GM18505 (cell line): ENCODE data around the gene PCNT.
A peak's percentile ranks its signal among the peaks of the same experiment; 100 is the strongest.

Source experiments
- ATAC-seq: cut with Tn5 transposase; IDR thresholded peaks from one replicate; pipeline ENCODE4 v1.9.1; 2021; ENCODE audit not compliant: unreplicated experiment
- POLR2A ChIP-seq: IDR thresholded peaks from 4 replicates; pipeline ENCODE4 v1.6.1; 2011; ENCODE audit warnings: borderline replicate concordance; ENCODE audit not compliant: insufficient read depth, insufficient read length; ENCODE audit errors: extremely low read depth

Gene PCNT, protein sequence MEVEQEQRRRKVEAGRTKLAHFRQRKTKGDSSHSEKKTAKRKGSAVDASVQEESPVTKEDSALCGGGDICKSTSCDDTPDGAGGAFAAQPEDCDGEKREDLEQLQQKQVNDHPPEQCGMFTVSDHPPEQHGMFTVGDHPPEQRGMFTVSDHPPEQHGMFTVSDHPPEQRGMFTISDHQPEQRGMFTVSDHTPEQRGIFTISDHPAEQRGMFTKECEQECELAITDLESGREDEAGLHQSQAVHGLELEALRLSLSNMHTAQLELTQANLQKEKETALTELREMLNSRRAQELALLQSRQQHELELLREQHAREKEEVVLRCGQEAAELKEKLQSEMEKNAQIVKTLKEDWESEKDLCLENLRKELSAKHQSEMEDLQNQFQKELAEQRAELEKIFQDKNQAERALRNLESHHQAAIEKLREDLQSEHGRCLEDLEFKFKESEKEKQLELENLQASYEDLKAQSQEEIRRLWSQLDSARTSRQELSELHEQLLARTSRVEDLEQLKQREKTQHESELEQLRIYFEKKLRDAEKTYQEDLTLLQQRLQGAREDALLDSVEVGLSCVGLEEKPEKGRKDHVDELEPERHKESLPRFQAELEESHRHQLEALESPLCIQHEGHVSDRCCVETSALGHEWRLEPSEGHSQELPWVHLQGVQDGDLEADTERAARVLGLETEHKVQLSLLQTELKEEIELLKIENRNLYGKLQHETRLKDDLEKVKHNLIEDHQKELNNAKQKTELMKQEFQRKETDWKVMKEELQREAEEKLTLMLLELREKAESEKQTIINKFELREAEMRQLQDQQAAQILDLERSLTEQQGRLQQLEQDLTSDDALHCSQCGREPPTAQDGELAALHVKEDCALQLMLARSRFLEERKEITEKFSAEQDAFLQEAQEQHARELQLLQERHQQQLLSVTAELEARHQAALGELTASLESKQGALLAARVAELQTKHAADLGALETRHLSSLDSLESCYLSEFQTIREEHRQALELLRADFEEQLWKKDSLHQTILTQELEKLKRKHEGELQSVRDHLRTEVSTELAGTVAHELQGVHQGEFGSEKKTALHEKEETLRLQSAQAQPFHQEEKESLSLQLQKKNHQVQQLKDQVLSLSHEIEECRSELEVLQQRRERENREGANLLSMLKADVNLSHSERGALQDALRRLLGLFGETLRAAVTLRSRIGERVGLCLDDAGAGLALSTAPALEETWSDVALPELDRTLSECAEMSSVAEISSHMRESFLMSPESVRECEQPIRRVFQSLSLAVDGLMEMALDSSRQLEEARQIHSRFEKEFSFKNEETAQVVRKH (N-terminal part only)

DNA sequence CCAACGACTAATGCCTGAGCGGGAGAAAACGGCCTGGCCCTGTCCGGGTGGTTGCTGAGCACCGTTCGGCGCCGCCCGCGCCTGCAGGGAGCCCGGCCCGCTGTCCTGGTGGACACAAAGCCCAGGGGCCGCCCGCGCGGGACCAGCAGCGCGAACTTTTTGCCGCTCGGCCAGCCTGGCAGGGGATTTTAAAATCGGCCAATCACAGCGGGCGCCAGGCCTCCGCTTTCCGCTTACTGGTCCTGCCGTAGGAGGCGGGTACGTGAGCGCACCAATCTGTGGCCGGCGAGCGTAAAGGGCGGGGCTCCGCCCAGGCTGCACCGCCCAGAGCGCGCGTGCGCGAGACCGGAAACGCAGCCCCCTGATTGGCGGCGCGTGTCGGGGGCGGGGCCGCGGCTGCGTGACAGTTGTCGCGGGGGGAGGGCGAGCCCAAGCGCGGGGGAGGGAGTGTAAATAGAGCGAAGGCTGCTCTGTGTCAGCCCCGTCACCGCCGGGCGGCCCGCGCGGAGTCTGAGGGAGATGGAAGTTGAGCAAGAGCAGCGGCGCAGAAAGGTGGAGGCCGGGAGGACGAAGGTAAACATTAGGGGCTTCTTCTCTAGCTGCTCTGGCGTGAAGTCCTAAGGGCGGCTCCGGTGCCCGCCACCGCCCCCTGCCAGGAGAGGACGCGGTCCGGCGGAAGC is at the start of gene PCNT, which contains the start of gene C21orf58:
Gene PCNT (plus strand): TSS at position 447 of the 680 bp plus-strand sequence. CDS start 73 bp downstream, at position 520.
Gene C21orf58 (minus strand): TSS at position 161 of the 680 bp plus-strand sequence. CDS start 1,132 bp downstream, outside the sequence.
- peak; percentile 69 for TF ChIP-seq POLR2A
- peak; percentile 72 for ATAC-seq

DNA sequence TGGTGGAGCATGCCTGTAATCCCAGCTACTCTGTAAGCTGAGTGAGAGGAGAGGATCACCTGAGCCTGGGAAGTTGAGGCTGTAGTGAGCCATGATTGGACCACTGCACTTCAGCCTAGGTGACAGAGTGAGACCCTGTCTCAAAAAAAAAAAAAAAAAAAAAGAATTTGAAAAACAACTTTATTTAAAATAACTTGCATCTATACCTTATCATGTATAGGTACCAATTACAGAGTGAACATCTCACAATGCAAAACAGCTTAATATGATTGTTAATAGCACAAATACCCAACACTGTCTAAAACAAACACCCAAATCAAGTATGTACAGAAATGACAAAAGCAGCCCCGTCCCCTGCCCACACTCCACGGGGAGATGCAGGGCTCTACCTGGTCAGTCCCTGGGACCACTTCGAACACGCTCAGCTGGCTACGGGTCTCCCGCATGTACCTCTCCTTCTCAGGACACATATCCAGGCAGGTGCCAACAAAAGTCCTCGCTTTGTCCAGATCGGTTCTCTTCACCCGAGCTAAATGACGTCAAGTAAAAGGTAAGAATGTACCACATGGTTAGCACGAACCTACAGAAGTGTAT is 49.1 kb upstream of the PCNT start:
- no peak for ATAC-seq
- TF ChIP-seq POLR2A, result no peak

DNA sequence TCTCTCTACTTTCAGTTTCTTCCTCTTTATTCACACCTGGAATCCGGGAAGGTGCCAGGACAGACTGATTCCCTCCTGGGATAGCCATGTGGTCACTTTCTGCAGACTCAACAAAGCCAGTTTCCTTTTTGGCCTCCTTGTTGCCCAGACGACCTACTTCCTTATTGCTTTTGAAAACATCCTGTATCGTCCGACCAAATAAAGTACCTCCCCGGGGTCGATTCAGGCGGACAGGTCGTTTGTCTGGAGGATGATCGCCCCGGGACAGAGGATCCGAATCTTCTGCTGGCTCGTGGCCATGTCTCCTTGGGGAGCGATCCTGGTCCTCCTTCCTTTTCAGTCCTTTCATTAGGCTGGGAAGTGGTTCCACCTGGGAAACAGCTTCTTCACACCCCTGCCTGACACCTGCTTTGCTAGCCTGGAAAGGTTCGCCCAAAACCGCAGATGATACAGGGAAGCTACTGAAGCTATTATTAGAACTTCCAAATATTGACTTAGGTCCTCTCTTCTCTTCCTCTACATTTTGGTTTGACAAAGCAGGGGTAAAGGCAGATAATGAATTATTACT is 39.8 kb upstream of the PCNT start:
- no peak for TF ChIP-seq POLR2A
- no peak for ATAC-seq

DNA sequence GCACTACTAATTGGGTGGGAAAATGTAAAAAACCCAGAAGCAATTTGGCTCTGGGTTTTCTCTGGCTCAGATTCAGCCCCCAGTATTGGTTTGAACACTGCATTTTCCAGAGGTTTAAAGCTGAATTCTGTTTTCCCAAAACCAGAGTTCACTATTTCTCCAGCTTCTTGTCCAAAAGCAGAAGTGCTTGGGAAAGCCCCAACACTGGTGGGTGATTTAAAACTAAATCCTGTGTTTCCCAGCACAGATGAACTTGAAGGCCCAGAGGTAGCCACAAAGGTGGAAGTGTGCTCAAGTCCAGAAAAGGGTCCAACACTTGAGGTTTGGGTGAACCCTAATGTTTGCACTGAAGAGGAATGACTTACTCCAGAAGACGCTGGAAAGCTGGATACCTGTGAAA is 39.2 kb upstream of the PCNT start:
- no peak for ATAC-seq
- TF ChIP-seq POLR2A, result no peak

DNA sequence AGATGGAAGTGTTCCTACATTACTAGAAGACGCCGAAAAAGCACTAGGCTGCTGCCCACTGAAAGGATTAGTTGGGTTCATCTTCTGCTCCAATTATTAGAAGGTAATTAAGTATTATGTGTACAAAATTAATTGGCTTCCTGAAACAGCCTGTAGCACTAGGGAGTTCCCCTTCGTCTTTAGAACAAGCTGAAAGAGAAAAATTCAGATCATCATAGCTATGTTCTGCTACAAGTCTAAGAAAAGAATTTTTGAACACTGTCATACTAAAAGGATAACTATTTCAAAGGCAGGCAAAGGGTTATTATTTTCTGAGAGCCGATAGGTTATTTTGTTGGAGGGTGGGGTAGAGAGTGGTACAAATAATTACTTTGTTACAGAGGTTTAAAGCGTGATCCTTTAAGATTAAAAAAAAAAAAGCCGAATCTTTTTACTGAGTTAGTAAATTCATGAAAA is 38.7 kb upstream of the PCNT start, which contains the start of gene MCM3AP:
Gene MCM3AP (minus strand): TSS at position 406 of the 456 bp plus-strand sequence. CDS start 325 bp downstream, at position 81.
- no peak for ATAC-seq
- TF ChIP-seq POLR2A, result no peak

DNA sequence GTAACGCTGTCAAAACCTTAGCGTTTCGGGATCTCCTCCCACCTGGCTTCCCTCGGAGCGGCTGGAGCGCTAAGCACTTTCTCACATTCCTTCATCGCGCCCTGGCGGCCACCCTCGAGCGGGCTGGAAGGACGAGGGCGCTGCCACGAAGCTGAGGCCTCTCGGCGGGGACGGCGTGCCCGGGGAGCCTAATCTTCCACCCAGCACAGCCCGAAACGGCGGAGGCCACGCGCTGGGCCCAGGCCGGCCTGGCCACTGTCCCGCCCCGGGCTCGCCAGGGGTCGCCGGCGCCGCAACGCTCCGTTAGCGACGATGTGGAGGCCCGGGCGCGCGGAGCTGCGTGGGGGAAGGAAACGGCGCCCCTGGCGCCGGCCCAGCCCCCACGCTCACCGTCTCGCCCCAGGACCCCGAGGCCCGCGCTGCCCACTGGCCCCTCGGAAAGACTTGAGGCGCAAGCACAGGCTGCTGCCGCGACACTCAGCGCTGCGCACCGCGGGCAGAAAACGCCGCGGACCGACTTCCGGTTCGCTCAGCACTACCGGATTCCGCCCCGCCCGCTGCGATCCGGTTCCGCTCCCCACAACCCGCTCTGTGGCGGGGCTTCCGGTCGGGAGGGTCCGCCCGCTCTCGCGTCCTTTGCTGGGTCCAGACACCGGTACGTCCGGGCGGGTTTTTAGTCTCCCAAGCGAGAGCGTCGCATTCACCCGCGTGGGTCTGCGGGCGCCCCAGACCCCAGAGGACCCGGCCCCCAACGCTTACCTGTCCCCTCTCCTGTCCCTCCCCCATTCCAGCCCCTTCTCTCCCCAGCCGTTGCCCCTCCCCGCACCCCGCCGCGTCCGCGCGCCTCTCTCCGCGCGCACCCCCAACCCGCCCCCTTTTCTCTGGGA is 38.0 kb upstream of the PCNT start, which contains the start of gene YBEY:
Gene YBEY (plus strand): TSS at position 582 of the 887 bp plus-strand sequence. CDS start 572 bp downstream, outside the sequence.
- peak; percentile 91 for TF ChIP-seq POLR2A
- peak; percentile 87 for ATAC-seq

DNA sequence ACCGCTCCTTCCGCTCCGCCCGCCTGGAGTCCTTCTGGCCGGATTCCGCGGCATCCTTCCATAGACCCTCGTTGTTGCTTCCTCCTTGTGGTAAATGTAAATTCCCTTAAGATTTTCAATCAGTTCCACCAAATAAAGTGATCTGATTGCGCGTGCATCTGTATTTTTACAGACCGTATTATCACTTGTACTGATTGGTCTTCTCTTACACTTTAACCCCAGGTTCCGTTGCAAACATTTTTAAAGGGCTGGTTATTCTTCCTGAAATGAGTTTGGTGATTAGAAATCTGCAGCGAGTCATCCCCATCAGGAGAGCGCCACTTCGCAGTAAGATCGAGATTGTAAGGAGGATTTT is 37.3 kb upstream of the PCNT start:
- TF ChIP-seq POLR2A, result no peak

DNA sequence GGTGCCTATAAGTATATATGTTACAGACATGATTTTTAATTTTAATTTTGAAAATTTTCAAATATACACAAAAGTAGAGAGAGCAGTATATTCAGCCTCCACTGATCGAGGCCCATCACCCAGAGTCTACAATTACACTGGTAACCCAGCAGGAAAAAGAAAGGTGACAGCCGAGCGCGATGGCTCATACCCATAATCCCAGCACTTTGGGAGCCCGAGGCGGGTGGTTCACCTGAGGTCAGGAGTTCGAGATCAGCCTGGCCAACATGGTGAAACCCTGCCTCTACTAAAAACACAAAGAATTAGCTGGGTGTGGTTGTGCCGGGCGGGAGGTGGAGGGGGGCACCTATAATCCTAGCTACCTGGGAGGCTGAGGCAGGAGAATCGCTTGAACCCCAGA is 36.4 kb upstream of the PCNT start:
- no peak for ATAC-seq
- no peak for TF ChIP-seq POLR2A

More for the DNA sequence above, 37.3 kb upstream of the PCNT start:
- ATAC-seq, result peak; percentile 7

DNA sequence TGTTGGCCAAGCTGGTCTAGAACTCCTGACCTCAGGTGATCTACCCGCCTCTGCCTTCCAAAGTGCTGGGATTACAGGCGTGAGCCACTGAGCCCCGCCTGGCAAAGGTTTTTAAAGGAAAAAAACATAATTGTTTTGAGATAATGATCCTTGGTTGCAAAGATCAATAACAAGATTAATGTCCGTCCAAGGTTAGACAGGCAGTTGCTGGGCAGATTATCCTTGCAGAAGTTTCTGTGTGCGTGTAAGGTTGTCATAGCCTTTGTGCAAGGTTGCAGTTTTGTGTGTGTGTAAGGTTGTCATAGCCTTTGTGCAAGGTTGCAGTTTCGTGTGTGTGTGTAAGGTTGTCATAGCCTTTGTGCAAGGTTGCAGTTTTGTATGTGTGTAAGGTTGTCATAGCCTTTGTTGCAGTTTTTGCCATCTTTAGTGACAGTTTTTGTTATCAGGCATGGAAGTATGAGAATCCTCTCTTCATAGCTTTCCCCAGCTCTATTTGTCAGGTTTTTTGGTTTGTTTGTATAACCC is 34.2 kb upstream of the PCNT start:
- no peak for TF ChIP-seq POLR2A
- no peak for ATAC-seq

DNA sequence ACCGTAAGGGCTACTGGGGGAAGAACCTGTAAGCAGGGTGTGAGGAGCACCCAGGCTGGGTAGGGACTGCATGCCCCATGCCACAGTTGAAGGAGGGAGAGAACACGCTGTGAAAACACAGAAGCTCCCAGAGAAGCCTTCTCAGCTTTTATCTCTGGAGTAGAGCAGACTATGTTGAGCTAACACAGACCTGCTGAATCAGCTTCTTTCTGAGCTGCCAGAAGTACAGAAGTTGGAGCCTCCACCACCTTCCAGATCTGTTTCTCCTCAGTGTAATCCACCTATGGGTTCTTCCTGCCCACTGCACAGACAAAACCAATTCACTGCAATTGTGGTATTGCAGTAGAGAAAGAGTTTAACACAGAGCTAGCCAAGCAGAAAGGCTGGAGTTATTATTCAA is 32.4 kb upstream of the PCNT start:
- no peak for ATAC-seq
- TF ChIP-seq POLR2A, result no peak
